ENCODE measurements around the gene ISG20. TPM values are rescaled to one million over a fixed set of nuclear protein-coding genes. Genes with fewer than 3 reads are reported as not detected.
A peak's percentile ranks its signal among the peaks of the same experiment; 100 is the strongest.

ISG20 gene
- total RNA-seq, 6 experiments from 2014 or later: 6.3 to 19.4 (median 11.9) TPM

DNA sequence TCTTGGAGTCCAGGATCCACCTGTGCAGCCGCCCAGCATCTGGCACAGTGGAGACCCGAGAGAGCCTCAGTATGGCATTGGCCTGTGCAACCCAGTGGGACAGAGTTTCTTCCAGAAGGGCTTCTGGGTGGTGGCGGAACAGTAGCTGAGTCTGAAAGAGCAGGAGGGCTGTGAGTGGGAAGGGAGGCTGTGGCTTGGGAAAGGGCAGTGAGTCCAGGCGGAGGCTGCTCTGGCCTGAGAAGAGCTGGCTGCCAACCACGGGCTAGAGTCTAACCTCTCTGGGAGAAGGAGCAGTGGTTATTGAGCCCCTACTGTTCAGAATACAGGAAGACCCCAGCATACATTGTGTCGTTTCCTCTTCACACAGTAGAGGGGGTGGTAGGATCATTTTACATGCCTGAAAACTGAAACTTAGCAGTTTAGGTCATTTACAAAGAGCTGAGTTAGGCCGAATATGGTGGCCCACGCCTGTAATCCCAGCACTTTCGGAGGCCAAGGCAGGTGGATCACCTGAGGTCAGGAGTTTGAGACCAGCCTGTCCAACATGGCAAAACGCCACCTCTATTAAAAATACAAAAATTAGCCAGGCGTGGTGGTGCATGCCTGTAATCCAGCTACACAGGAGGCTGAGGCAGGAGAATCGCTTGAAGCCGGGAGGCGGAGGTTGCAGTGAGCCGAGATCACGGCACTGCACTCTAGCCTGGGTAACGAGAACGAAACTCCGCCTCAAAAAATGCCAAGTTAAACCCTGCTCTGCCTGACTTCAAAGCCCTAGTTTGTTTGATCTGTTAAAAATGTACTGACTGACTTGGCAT lies 14.5 kb upstream of the ISG20 start:
- DNase-seq (peak in 1 of 3 donors; percentile 45), ATAC-seq (peak; percentile 33 to 51 (median 46))
- 25% methylated on average over 15 of the region's 19 CpGs for WGBS (ENCODE audit: insufficient coverage, low coverage, low lambda C conversion rate, missing lambda C conversion rate)
- H3K4me3 ChIP-seq: peak overlapping the region in 1 of 3 donors; percentile 10
- intact Hi-C loops (cut with DNase I): no loop called here
- H3K36me3 ChIP-seq: peaks cover 0 to 14% (median 6%) of the 10 kb centered on the region in 4 donors
- H3K4me1 ChIP-seq: peaks cover 0 to 33% (median 5%) of the 10 kb centered on the region in 4 donors
- H3K27me3 ChIP-seq: no peaks in the 10 kb centered on the region
- peak overlapping the region; percentile 24 to 56 (median 29) for H3K27ac ChIP-seq
- no peaks in the 10 kb centered on the region for H3K9me3 ChIP-seq
- TF ChIP-seq, protein P1, sequence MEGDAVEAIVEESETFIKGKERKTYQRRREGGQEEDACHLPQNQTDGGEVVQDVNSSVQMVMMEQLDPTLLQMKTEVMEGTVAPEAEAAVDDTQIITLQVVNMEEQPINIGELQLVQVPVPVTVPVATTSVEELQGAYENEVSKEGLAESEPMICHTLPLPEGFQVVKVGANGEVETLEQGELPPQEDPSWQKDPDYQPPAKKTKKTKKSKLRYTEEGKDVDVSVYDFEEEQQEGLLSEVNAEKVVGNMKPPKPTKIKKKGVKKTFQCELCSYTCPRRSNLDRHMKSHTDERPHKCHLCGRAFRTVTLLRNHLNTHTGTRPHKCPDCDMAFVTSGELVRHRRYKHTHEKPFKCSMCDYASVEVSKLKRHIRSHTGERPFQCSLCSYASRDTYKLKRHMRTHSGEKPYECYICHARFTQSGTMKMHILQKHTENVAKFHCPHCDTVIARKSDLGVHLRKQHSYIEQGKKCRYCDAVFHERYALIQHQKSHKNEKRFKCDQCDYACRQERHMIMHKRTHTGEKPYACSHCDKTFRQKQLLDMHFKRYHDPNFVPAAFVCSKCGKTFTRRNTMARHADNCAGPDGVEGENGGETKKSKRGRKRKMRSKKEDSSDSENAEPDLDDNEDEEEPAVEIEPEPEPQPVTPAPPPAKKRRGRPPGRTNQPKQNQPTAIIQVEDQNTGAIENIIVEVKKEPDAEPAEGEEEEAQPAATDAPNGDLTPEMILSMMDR (IDR thresholded peaks at IDR 0.05): peak; percentile 33 to 44 (median 41)
- TF ChIP-seq POLR2A (IDR thresholded peaks at IDR 0.05): no peak

DNA sequence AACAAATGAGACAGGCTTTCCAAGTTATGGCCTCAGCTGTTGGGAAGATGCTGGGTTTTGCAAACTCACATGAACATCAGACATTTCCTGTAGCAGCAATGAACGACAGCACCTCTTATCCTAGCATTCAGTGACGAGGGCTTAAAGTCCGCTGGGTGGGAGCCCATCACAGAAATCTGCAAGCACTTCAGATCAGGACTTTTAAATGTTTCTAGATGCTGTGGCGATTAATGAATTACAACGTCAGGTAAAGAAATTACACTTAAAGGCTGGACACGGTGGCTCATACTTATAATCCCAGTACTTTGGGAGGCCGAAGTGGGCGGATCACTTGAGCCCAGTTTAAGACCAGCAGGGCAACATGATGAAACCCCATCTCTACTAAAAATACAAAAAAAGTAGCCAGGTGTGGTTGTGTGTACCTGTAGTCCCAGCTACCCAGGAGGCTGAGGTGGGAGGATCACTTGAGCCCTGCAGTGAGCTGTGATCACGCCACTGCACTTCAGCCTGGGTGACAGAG lies 13.8 kb upstream of the ISG20 start:
- DNase-seq (peak in 1 of 3 donors; percentile 14), ATAC-seq (no peak)
- Histone ChIP-seq H3K9me3 (no peaks in the 10 kb centered on the region), H3K27me3 (no peaks in the 10 kb centered on the region), H3K4me1 (peaks cover 0 to 33% (median 5%) of the 10 kb centered on the region in 4 donors), H3K36me3 (peaks cover 0 to 20% (median 6%) of the 10 kb centered on the region in 4 donors), H3K27ac (peak overlapping the region; percentile 24 to 56 (median 29)), H3K4me3 (no peak overlapping the region)
- WGBS (ENCODE audit: insufficient coverage, low coverage, low lambda C conversion rate, missing lambda C conversion rate): 40% methylated on average over 7 of the region's 9 CpGs
- intact Hi-C loops (cut with DNase I): no loop called here
- no peak for TF ChIP-seq POLR2A (IDR thresholded peaks at IDR 0.05)
- TF ChIP-seq, protein P1 (IDR thresholded peaks at IDR 0.05): no peak

DNA sequence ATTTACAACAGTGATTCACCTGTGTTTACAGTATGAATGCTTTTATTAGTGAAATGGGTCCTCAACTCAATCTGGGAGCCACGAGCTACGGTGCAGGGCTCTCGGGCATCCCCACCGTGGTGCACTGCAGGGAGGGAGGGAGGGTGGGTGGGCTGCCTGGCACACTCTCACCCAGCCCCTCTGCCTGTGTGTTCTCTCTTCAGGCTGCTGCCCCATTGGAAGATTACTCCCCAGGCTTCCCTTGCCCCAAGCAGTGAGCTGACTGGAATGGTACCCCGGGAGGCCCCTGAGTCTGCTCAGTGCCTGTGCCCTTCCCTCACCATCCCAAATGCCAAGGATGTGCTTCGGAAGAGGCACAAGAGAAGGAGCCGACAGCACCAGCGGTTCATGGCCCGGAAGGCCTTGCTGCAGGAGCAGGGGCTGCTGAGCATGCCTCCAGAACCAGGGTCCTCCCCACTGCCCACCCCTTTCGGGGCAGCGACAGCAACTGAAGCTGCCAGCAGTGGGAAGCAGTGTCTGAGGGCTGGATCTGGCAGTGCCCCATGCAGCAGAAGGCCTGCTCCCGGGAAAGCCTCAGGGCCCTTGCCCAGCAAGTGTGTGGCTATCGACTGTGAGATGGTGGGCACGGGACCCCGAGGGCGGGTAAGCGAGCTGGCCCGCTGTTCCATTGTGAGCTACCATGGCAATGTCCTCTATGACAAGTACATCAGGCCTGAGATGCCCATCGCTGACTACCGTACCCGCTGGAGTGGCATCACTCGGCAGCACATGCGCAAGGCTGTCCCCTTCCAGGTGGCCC lies 12.7 kb upstream of the ISG20 start:
- DNase-seq (peak in 1 of 3 donors; percentile 41), ATAC-seq (no peak)
- Histone ChIP-seq H3K36me3 (peaks cover 0 to 23% (median 6%) of the 10 kb centered on the region in 4 donors), H3K4me1 (peaks cover 0 to 28% (median 5%) of the 10 kb centered on the region in 4 donors), H3K4me3 (no peak overlapping the region), H3K9me3 (no peaks in the 10 kb centered on the region), H3K27ac (no peak overlapping the region), H3K27me3 (no peaks in the 10 kb centered on the region)
- intact Hi-C loops (cut with DNase I): no loop called here
- WGBS (ENCODE audit: insufficient coverage, low coverage, low lambda C conversion rate, missing lambda C conversion rate): 95% methylated on average over 4 of the region's 23 CpGs
- TF ChIP-seq, protein P1 (IDR thresholded peaks at IDR 0.05): no peak
- no peak for TF ChIP-seq POLR2A (IDR thresholded peaks at IDR 0.05)

DNA sequence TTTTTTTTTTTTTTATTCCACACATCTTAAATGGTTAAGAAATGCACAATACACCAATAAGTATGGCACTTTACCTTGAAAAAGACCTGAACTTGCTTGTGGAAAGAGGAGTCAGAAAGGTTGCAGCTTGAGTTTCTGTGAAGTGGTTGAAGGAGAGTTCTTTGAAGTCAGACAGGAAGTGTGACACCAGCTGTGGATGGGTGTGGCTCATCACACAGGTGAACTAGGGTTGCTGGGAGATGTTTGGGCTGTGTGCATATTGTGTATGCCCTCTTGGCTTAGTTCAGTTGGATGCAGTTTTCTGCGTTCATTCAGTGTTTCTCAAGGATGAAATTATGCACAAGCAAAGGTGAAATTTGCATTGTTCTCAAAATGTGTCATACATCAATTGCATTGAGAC lies 11.4 kb upstream of the ISG20 start:
- intact Hi-C loops (cut with DNase I): no loop called here
- peaks cover 0 to 19% (median 4%) of the 10 kb centered on the region in 4 donors for H3K4me1 ChIP-seq

More for the DNA sequence above, 11.4 kb upstream of the ISG20 start:
- ATAC-seq (no peak), DNase-seq (no peak)
- TF ChIP-seq, protein P1 (IDR thresholded peaks at IDR 0.05): no peak
- no peak for TF ChIP-seq POLR2A (IDR thresholded peaks at IDR 0.05)
- Histone ChIP-seq H3K4me3 (no peak overlapping the region), H3K36me3 (peaks cover 0 to 23% (median 6%) of the 10 kb centered on the region in 4 donors), H3K27ac (no peak overlapping the region), H3K27me3 (no peaks in the 10 kb centered on the region), H3K9me3 (no peaks in the 10 kb centered on the region)
- WGBS (ENCODE audit: insufficient coverage, low coverage, low lambda C conversion rate, missing lambda C conversion rate): 100% methylated on average over 1 of the region's 1 CpG

All from right lobe of liver (tissue), 6 donors.